NCI-H187 treated with DMSO at 0.1 percent for 48 hours (cell line): ENCODE measurements around the gene SSH3.
"Not testable (repeated sequence)": the region's sequence is repeated elsewhere in the genome, so short reads cannot be mapped to it uniquely, and the experiment has no call there.

Source experiments
- DNase-seq: peaks from one replicate; lab custom pipeline; 2025; lab: John Stamatoyannopoulos, UW

SSH3 gene

DNA sequence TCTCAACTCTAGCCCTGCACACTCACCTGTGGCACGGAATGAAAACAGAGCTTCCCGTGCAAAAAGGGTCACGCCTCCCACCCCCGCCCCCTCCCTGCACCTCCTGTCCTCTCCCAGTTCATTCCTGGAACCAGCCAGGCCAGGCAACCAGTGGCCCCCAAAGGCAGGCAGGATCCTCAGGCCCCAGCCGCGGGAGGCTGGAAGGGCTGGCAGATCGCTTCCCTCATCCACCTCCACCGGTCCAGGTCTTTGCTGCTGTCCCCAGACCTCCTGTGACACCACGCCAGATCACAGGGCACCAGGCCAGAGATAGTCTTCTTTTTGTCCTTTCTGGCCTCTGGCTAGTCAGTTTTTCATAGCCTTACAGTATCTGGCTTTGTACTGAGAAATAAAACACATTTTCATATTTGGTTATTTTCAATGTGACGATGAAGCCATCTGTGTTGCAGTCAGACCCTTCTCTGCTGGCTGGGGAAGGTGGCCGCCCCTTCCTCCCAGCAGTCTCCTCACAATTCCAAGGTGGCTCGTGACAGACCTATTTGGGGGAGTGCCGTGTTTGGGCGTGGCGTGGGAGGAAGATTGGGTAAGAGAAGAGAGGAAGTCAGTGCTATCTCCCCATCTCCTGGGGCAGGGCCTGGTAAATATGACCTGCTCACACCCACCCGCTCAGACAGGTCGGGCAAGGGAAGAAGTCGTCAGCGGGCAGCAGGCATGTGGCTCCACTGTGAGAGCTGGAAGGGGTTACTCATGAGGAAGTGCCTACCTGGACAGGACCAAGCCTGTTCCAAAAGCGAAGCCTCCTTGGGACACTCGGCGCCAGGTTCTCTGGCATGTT lies 9.1 kb downstream of the SSH3 start:
- DNase-seq, result no peak

DNA sequence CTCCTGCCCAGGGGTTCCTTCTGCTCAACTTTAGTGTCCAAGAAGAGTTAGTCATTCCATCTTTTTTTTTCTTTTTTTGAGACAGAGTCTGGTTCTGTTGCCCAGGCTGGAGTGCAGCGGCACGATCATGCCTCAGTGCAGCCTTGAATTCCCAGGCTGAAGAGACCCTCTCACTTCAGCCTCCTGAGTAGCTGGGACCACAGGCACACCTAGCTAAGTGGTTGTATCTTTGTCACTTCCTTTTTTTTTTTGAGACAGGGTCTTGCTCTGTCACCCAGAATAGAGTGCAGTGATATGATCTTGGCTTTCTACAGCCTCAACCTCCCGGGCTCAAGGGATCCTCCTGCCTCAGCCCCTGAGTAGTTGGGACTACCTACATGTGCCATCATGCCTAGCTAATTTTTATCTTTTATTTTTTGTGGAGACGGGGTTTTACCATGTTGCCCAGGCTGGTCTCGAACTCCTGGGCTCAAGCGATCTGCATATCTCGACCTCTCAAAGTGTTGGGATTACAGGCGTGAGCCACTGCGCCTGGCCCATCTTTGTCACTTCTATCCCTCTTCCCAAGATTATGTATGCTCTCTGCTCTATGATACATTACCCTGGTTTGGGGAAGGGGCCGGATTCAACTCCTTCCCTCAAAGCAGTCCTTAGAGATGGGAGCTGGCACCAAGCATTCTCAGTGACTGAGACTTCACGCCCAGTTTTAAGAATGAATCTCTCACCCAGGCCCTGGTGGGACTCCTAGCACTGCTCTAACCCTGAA lies 10.0 kb downstream of the SSH3 start:
- DNase-seq, result no peak

- no peak for DNase-seq
Measured at GRCh38 chr11:67314218-67314617, 10.9 kb downstream of the SSH3 start.

- DNase-seq, result no peak
Measured at GRCh38 chr11:67315325-67315909, 12.1 kb downstream of the SSH3 start.

GRCh38 chr11:67316882-67317204 lies 13.5 kb downstream of the SSH3 start:
- DNase-seq, result no peak

GRCh38 chr11:67317205-67317887 lies 14.0 kb downstream of the SSH3 start:
- peak; percentile 77 for DNase-seq

- DNase-seq, result no peak
Measured at GRCh38 chr11:67317888-67318555, 14.7 kb downstream of the SSH3 start.

DNA sequence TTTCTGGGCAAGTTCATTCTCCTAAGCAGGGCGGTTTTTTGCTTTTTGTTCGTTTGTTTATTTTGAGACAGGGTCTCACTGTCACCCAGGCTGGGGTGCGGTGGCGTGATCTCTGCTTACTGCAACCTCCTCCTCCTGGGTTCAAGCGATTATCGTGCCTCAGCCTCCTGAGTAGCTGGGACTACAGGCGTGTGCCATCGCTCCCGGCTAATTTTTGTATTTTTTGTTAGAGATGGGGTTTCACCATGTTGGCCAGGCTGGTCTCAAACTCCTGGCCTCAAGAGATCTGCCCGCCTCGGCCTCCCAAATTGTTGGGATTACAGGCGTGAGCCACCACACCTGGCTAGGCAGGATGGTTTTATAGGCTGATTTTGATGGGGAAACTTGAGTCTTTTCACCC lies 15.5 kb downstream of the SSH3 start:
- DNase-seq, result not testable (repeated sequence)

DNA sequence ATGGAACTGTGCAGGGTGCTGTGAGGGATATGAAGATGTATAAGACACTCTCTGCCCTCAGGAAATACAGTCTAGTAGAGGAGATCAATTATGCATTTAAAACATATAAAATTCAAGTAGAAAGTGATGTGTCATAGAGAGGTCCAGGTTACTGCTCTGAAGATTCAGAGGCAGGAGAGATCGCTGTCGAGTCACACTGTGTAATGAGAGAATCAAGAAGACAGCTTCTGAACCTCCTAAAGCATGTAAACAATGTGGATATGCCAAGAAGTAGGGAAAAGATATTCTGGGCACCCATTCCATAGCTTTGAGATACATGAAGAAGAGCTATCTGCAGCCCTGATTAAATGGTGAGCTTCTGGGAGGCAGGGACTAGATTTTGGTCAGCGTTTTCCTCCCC lies 16.7 kb downstream of the SSH3 start:
- DNase-seq, result no peak

- no peak for DNase-seq
Measured at GRCh38 chr11:67320691-67321090, 17.4 kb downstream of the SSH3 start.

GRCh38 chr11:67321313-67321871 lies 18.1 kb downstream of the SSH3 start:
- no peak for DNase-seq

GRCh38 chr11:67322049-67322448 lies 18.7 kb downstream of the SSH3 start:
- DNase-seq, result no peak

- no peak for DNase-seq
Measured at GRCh38 chr11:67323526-67323925, 20.2 kb downstream of the SSH3 start.

GRCh38 chr11:67332081-67332691 lies 28.9 kb downstream of the SSH3 start:
- DNase-seq, result no peak

GRCh38 chr11:67337257-67337656 lies 33.9 kb downstream of the SSH3 start:
- no peak for DNase-seq

DNA sequence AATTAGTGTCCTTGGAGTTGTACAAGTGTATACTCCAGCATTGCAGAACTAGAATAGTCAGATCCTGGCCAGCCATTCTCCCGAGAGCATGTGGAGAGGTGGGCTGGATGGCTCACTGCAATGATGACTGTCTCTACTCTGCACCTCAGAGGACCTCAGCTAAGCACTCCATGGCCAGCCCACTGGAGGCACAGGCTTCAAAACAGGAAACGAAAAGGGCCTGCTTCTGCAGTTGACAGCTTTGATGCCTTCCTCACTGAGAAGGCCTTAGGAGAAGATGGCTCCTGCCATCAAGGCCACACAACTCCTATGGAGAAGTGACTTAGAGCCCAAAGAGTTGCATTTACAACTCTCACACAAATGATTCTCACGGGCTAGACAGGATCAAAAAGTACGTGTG lies 40.9 kb downstream of the SSH3 start:
- DNase-seq, result no peak

DNA sequence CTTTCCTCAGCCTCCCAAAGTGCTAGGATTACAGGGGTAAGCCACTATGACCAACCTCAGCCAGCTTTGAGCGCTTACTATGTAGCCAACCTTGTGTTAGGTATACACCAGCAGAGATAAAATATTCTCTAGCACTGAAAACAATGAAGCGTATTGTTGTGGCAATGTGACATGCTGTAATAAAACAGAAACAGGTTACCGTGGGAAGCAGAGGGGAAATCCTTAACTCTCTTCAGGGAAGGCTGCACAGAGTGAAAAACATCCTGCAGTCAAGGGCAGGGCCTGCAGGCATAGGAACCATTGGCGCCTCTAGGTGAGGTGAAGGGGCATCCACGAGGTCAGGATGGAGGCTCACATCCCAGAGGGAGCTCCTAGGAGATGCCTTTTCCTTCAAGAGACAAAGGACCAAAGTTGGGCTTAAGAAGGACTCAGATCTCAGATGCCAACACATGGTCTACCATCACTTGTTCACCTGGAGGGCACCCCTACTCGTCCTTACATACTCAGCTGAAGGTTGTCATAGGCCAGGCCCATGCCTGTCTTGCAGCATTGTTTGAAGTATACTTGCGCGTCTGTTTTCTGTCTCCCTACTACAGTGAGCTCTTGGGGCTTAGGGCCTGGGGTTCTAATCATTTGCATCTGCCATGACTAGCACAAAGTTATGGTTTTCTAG lies 42.1 kb downstream of the SSH3 start:
- DNase-seq, result no peak

GRCh38 chr11:67345920-67346819 lies 42.8 kb downstream of the SSH3 start:
- DNase-seq, result no peak

- DNase-seq, result no peak
Measured at GRCh38 chr11:67347964-67348749, 44.8 kb downstream of the SSH3 start.
